LNCaP clone FGC (cell line): ENCODE data around the gene CORO2B.

Experiments used
- DNase-seq: peaks from one replicate; pipeline ENCODE4 v3.0.0-alpha.2; 2011; ENCODE audit warnings: low read depth
- H3K4me3 ChIP-seq: 2 replicates; pipeline ENCODE4 v1.5.1; 2011; ENCODE audit warnings: mild to moderate bottlenecking, low read depth, low read length, control low read depth
- CTCF ChIP-seq: IDR thresholded peaks from 2 replicates; pipeline ENCODE4 v1.5.1; 2012; ENCODE audit warnings: mild to moderate bottlenecking; ENCODE audit not compliant: control insufficient read depth, insufficient read depth; ENCODE audit errors: extremely low read depth

Gene CORO2B

GRCh38 chr15:68565726-68566125 is 13.1 kb upstream of the CORO2B start:
- H3K4me3 ChIP-seq, result no peak overlapping the region
- no peak for TF ChIP-seq CTCF
- DNase-seq, result no peak

GRCh38 chr15:68566377-68566954 is 12.3 kb upstream of the CORO2B start:
- H3K4me3 ChIP-seq, result no peak overlapping the region
- no peak for DNase-seq
- no peak for TF ChIP-seq CTCF

GRCh38 chr15:68567345-68567744 is 11.4 kb upstream of the CORO2B start:
- no peak overlapping the region for H3K4me3 ChIP-seq
- no peak for DNase-seq
- TF ChIP-seq CTCF, result no peak

GRCh38 chr15:68570974-68571373 is 7.8 kb upstream of the CORO2B start:
- H3K4me3 ChIP-seq, result no peak overlapping the region
- TF ChIP-seq CTCF, result no peak
- DNase-seq, result no peak

- no peak for TF ChIP-seq CTCF
- no peak for DNase-seq
- H3K4me3 ChIP-seq, result no peak overlapping the region
These were observed 7.2 kb upstream of the CORO2B start for GRCh38 chr15:68571582-68571981.

GRCh38 chr15:68572309-68572708 is 6.5 kb upstream of the CORO2B start:
- H3K4me3 ChIP-seq, result no peak overlapping the region
- TF ChIP-seq CTCF, result no peak
- DNase-seq, result no peak

- DNase-seq, result no peak
- no peak overlapping the region for H3K4me3 ChIP-seq
- TF ChIP-seq CTCF, result no peak
These were observed 5.9 kb upstream of the CORO2B start for GRCh38 chr15:68572921-68573320.
